Cardiac fibroblast (primary cell): ENCODE measurements around the gene LCORL.
A peak's percentile ranks its signal among the peaks of the same experiment; 100 is the strongest.

ENCODE experiments used
- DNase-seq, 2 donors: peaks; one replicate each; pipeline versions ENCODE4 v3.0.0 to v3.0.0-alpha.2; 2010; ENCODE audit warnings: low read depth in 2 of 2
- H3K4me3 ChIP-seq, 2 donors: replicated peaks in 1 of 2; 1 replicate in 1 of 2; 2 replicates in 1 of 2; pipeline ENCODE4 v1.5.1; 2011; ENCODE audit warnings: low read depth in 2 of 2, low read length in 2 of 2, mild to moderate bottlenecking in 2 of 2, moderate library complexity in 1 of 2
- CTCF ChIP-seq: IDR thresholded peaks from one replicate; pipeline ENCODE4 v1.5.1; 2011; ENCODE audit warnings: low read depth, mild to moderate bottlenecking, low read length, inconsistent platforms

Gene LCORL

GRCh38 chr4:17997129-17997528 lies 24.4 kb downstream of the LCORL start:
- H3K4me3 ChIP-seq = no peak overlapping the region
- no peak for DNase-seq
- TF ChIP-seq CTCF = no peak

GRCh38 chr4:17995165-17995564 lies 26.4 kb downstream of the LCORL start:
- no peak for TF ChIP-seq CTCF
- no peak overlapping the region for H3K4me3 ChIP-seq
- no peak for DNase-seq

- no peak for DNase-seq
- no peak overlapping the region for H3K4me3 ChIP-seq
- TF ChIP-seq CTCF = no peak
Measured at GRCh38 chr4:17985832-17986231, 35.7 kb downstream of the LCORL start.

GRCh38 chr4:17981063-17981462 lies 40.5 kb downstream of the LCORL start:
- peak; percentile 3 to 18 for DNase-seq
- no peak overlapping the region for H3K4me3 ChIP-seq
- no peak for TF ChIP-seq CTCF

GRCh38 chr4:17968721-17969120 lies 52.8 kb downstream of the LCORL start:
- TF ChIP-seq CTCF = no peak
- H3K4me3 ChIP-seq = no peak overlapping the region
- no peak for DNase-seq

GRCh38 chr4:17967078-17967477 lies 54.5 kb downstream of the LCORL start:
- no peak for DNase-seq
- H3K4me3 ChIP-seq = no peak overlapping the region
- no peak for TF ChIP-seq CTCF

GRCh38 chr4:17966312-17966711 lies 55.2 kb downstream of the LCORL start:
- no peak for DNase-seq
- TF ChIP-seq CTCF = no peak
- H3K4me3 ChIP-seq = no peak overlapping the region
